WERI-Rb-1 (cell line): Measurements from ENCODE around the gene NPAS2.

Experiments
- DNase-seq: peaks from one replicate; pipeline ENCODE4 v3.0.0-alpha.2; 2020
- H3K27ac ChIP-seq: fragments of 250-450 bp; sonication (Bioruptor Pico); 2 replicates; pipeline ENCODE4 v1.5.1; 2020; ENCODE audit warnings: mild to moderate bottlenecking, moderate library complexity
- H3K27me3 ChIP-seq: fragments of 250-450 bp; sonication (Bioruptor Pico); 2 replicates; pipeline ENCODE4 v1.5.1; 2021; ENCODE audit warnings: mild to moderate bottlenecking, low read depth, moderate library complexity; ENCODE audit not compliant: insufficient read depth, severe bottlenecking
- H3K36me3 ChIP-seq: fragments of 250-450 bp; sonication (Bioruptor Pico); 2 replicates; pipeline ENCODE4 v1.5.1; 2020; ENCODE audit warnings: mild to moderate bottlenecking, moderate library complexity
- H3K4me3 ChIP-seq: 2 replicates; pipeline ENCODE4 v1.5.1; 2011; ENCODE audit warnings: low read depth, mild to moderate bottlenecking, control low read depth, low read length
- H3K9me3 ChIP-seq: fragments of 250-450 bp; sonication (Bioruptor Pico); 2 replicates; pipeline ENCODE4 v1.5.1; 2021; ENCODE audit warnings: mild to moderate bottlenecking, moderate library complexity; ENCODE audit not compliant: severe bottlenecking
- TF ChIP-seq, protein P1 (sequence below): IDR thresholded peaks from 2 replicates; pipeline ENCODE4 v1.5.1; 2011; ENCODE audit warnings: low read depth, mild to moderate bottlenecking, control low read depth, inconsistent platforms, low read length

NPAS2 gene

DNA sequence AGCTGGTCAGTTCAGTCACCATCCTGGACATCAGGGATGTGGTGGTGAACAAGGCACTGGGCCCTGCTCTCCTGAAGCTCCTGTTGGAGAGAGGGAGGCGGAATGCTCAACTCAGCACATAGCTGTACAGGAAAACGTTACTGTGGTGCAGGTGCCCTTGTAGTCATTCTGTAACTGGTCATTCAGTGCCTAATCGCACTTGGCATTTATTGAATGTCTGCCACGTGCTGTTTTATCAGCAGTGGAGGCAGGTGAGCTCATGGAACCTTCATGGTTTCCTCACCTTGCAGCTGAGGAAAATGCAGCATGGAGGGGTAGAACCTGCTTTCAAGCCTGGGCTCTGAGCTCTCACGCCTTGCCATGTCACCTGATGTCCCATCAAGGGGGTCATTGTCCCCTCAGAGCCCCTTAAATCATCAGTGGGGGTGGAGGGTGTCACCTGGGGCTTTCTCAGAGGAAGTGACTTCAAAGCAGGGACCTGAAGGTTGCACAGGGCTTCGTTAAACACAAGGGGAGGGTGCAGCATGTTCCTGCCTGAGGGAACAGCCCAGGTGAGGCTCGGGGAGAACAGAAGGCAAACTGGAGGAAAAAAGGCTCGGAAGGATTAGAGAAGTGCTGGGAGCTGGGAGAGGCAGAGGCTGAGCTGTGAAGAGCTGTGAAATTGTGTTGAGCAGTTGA lies 126.1 kb downstream of the NPAS2 start:
- peaks cover 3% of the 10 kb centered on the region for H3K27me3 ChIP-seq
- H3K36me3 ChIP-seq: no peaks in the 10 kb centered on the region
- H3K4me3 ChIP-seq: no peak overlapping the region
- TF ChIP-seq, protein P1, sequence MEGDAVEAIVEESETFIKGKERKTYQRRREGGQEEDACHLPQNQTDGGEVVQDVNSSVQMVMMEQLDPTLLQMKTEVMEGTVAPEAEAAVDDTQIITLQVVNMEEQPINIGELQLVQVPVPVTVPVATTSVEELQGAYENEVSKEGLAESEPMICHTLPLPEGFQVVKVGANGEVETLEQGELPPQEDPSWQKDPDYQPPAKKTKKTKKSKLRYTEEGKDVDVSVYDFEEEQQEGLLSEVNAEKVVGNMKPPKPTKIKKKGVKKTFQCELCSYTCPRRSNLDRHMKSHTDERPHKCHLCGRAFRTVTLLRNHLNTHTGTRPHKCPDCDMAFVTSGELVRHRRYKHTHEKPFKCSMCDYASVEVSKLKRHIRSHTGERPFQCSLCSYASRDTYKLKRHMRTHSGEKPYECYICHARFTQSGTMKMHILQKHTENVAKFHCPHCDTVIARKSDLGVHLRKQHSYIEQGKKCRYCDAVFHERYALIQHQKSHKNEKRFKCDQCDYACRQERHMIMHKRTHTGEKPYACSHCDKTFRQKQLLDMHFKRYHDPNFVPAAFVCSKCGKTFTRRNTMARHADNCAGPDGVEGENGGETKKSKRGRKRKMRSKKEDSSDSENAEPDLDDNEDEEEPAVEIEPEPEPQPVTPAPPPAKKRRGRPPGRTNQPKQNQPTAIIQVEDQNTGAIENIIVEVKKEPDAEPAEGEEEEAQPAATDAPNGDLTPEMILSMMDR: no peak
- H3K9me3 ChIP-seq: no peaks in the 10 kb centered on the region
- H3K27ac ChIP-seq: no peak overlapping the region
- DNase-seq: no peak

DNA sequence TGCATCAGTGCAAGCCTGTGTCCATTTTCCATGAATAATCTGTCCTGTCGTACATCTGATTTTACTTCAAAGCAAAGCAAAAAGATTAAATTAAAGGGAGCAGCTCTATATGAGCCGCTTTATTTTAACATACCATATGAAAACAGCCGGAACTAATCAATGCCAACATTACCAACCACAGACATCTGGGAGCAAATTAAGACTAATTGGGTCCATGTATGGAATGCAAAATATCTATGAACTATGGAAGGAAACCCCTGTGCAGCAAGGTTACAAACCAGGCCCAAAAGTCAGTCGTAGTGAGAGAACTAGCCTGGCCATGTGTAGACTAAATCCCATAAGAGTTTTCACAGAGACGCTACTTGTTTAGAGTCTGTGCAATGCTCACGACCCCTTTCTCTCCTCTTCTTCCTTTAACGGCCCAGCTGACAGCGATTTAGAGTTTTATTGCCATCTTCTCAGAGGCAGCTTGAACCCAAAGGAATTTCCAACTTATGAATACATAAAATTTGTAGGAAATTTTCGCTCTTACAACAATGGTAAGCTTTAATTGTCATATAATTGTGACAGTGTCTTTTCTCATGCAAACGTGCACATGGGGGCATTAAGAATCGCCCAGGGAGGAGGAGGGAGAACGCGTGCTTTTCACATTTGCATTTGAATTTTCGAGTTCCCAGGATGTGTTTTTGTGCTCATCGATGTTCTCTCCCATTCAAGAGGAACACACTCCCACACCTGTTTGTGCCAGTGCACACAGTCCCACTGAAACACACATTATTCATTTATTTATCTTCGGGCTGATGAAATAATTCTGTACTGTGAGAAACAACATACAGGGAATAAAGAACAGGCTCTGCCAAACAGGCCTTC lies 129.2 kb downstream of the NPAS2 start:
- no peak overlapping the region for H3K27ac ChIP-seq
- no peak overlapping the region for H3K4me3 ChIP-seq
- DNase-seq: no peak
- no peaks in the 10 kb centered on the region for H3K9me3 ChIP-seq
- peaks cover 4% of the 10 kb centered on the region for H3K27me3 ChIP-seq
- no peaks in the 10 kb centered on the region for H3K36me3 ChIP-seq
- TF ChIP-seq, protein P1: no peak

DNA sequence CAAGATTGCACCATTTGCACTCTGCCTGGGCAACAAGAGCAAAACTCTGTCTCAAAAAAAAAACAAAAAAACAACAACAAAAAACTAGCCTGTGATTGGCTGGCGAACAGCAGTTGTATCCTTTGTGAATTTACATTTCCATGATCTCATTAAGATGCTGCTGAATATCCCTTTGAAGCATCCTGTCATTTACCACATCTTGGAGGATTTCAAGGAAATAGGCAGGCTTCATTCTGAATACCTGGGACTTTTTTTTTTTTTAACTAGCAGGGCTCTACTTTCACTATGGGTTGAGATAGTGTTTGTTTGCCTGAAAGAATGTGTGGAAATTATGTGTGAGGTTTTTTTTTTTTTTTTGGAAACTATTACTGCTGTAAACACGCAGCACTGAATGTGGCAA lies 132.6 kb downstream of the NPAS2 start:
- TF ChIP-seq, protein P1: no peak
- H3K27ac ChIP-seq: no peak overlapping the region
- no peak for DNase-seq

DNA sequence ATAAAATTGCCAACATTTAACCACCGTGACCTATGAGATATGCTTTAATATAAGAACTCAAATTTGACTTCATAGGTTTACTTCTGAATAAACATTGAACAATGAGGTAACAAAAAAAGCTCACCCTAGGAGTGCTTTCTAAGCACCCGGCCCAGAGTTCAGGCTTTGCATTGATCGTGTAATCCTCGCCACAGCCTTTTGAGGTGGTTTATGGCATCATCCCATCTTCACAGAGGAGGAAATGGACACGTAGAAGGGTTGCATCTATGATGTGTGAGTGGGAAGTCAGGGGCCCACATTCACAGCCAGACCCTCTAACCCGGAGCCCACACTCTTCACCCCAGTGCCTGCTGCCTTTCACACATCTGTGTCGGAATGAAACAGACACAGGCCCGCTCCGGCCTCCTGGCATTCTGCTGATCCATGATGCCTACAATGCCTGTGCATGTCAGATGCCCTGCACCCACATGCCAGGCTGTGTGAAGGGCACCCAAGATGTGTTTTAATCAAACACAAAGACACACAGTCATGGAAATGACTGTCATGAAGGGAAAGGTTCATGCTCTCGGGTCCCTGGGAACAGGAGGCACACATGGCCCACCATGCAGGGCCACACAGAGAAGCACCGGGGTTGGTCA lies 133.6 kb downstream of the NPAS2 start:
- no peaks in the 10 kb centered on the region for H3K36me3 ChIP-seq
- no peak overlapping the region for H3K27ac ChIP-seq
- no peaks in the 10 kb centered on the region for H3K9me3 ChIP-seq
- DNase-seq: no peak
- H3K27me3 ChIP-seq: peaks cover 4% of the 10 kb centered on the region
- H3K4me3 ChIP-seq: no peak overlapping the region
- TF ChIP-seq, protein P1: no peak

More for the DNA sequence above, 132.6 kb downstream of the NPAS2 start:
- Histone ChIP-seq H3K4me3 (no peak overlapping the region), H3K27me3 (peaks cover 4% of the 10 kb centered on the region), H3K9me3 (no peaks in the 10 kb centered on the region), H3K36me3 (no peaks in the 10 kb centered on the region)

DNA sequence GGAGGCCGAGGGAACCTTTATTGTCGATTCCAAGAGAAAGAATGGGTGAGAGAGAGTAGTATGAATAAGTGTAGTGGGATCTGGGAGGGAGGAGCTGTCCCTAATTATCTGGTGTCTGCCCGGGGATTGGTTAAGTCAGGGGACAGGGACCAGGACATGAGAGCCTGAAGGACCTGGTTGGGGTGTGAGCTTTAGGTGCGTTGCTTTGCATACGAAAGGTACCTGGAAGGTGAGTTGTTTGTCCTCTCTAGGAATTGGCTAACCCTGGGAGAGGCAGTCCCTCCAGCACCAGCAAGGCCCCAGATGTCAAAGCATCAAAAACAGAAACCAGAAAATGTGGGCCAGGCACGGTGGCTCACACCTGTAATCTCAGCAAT lies 134.1 kb downstream of the NPAS2 start:
- no peak for DNase-seq
- no peaks in the 10 kb centered on the region for H3K36me3 ChIP-seq
- no peak overlapping the region for H3K4me3 ChIP-seq
- no peaks in the 10 kb centered on the region for H3K9me3 ChIP-seq
- TF ChIP-seq, protein P1: no peak
- H3K27me3 ChIP-seq: peaks cover 4% of the 10 kb centered on the region
- H3K27ac ChIP-seq: no peak overlapping the region
